OCI-LY7 (cell line): ENCODE measurements around the gene CAMKK1. TPM values are rescaled to one million over a fixed set of nuclear protein-coding genes. Genes with fewer than 3 reads are reported as not detected.

Experiments
- BruUV-seq: library from RNA; stranded (reverse); fragments of 400-500 nt; replicated peaks from 2 replicates; lab custom pipeline; 2021; lab: Mats Ljungman, UMichigan
- CTCF ChIA-PET: fragments of 300-600 bp; sonication (Branson Sonifier 250); formaldehyde crosslinking; loops from one replicate; lab custom pipeline; 2022; ENCODE audit warnings: antibody characterized with exemption; ENCODE audit not compliant: unreplicated experiment; lab: Charles Lee
- POLR2A ChIA-PET: fragments of 300-600 bp; sonication (Branson Sonifier 250); formaldehyde crosslinking; loops from one replicate; lab custom pipeline; 2022; ENCODE audit warnings: antibody characterized with exemption; lab: Charles Lee
- DNase-seq: peaks from one replicate; pipeline ENCODE4 v3.0.0-alpha.2; 2015; ENCODE audit warnings: low spot score
- H2AFZ ChIP-seq: fragments of 200-600 bp; sonication (generic), shearing (Covaris generic); 2 replicates; pipeline ENCODE4 v1.6.1; 2014; ENCODE audit warnings: mild to moderate bottlenecking, antibody characterized with exemption, low read length, moderate library complexity
- H3K27ac ChIP-seq: fragments of 200-600 bp; sonication (generic); 2 replicates; pipeline ENCODE4 v1.5.1; 2014; ENCODE audit warnings: mixed run types, low read depth, mild to moderate bottlenecking, moderate library complexity, low read length, inconsistent platforms; ENCODE audit not compliant: poor library complexity, severe bottlenecking
- H3K36me3 ChIP-seq: fragments of 200-600 bp; sonication (generic); 2 replicates; pipeline ENCODE4 v1.6.1; 2014; ENCODE audit warnings: mild to moderate bottlenecking, antibody characterized with exemption, low read length, moderate library complexity, mixed read lengths; ENCODE audit not compliant: insufficient read depth
- H3K4me1 ChIP-seq: fragments of 200-600 bp; sonication (generic); 2 replicates; pipeline ENCODE4 v1.5.1; 2014; ENCODE audit warnings: mild to moderate bottlenecking, low read length; ENCODE audit not compliant: insufficient read depth, poor library complexity, severe bottlenecking
- H3K4me2 ChIP-seq: fragments of 200-600 bp; sonication (generic); 2 replicates; pipeline ENCODE4 v1.6.1; 2014; ENCODE audit warnings: mild to moderate bottlenecking, low read length
- H3K4me3 ChIP-seq: fragments of 200-600 bp; sonication (generic); 2 replicates; pipeline ENCODE4 v1.5.1; 2014; ENCODE audit warnings: mild to moderate bottlenecking, low read depth, low read length; ENCODE audit not compliant: poor library complexity, severe bottlenecking
- H3K79me2 ChIP-seq: fragments of 200-600 bp; sonication (generic); 2 replicates; pipeline ENCODE4 v1.6.1; 2016; ENCODE audit warnings: low read depth, mild to moderate bottlenecking, low read length, moderate library complexity, mixed read lengths; ENCODE audit not compliant: insufficient read depth
- H3K9me2 ChIP-seq: fragments of 200-600 bp; sonication (generic); 2 replicates; pipeline ENCODE4 v1.6.1; 2016; ENCODE audit warnings: mild to moderate bottlenecking, low read length, mixed read lengths; ENCODE audit not compliant: insufficient read depth
- H3K9me3 ChIP-seq: fragments of 200-600 bp; sonication (generic); 2 replicates; pipeline ENCODE4 v1.6.1; 2014; ENCODE audit warnings: mild to moderate bottlenecking, mixed run types, low read length, mixed read lengths
- H4K20me1 ChIP-seq: fragments of 200-600 bp; sonication (generic); 2 replicates; pipeline ENCODE4 v1.6.1; 2014; ENCODE audit warnings: mild to moderate bottlenecking, antibody characterized with exemption, low read length, moderate library complexity, mixed read lengths; ENCODE audit not compliant: insufficient read depth
- CTCF ChIP-seq: fragments of 200-600 bp; sonication (generic); conservative IDR thresholded peaks from 2 replicates; pipeline ENCODE4 v1.5.1; 2014; ENCODE audit warnings: mild to moderate bottlenecking, antibody characterized with exemption, low read length, moderate library complexity, mixed read lengths
- EZH2phosphoT487 ChIP-seq: fragments of 200-600 bp; sonication (generic); IDR thresholded peaks from 2 replicates; pipeline ENCODE4 v1.6.1; 2018; ENCODE audit warnings: low read depth, borderline replicate concordance, mild to moderate bottlenecking, mixed run types, antibody characterized with exemption, low read length, moderate library complexity, mixed read lengths
- intact Hi-C: fragments of 100-400 bp; cut with micrococcal nuclease; formaldehyde crosslinking; loops from one replicate; pipeline ENCODE4 v1.10.0; 2022; ENCODE audit not compliant: unreplicated experiment
- total RNA-seq, 2 experiments: library from RNA; depleted of rRNA in 1 of 2; stranded (reverse); fragments of >200 nt in 1 of 2; shearing (Covaris generic) in 1 of 2; gene quantifications; 2 replicates each; pipeline ENCODE4 v1.2.3, GENCODE V29; 2014 to 2022

CAMKK1 gene
- total RNA-seq, 2 experiments from 2014 or later = 2.7 TPM

GRCh38 chr17:3867606-3868005, 25.2 kb downstream of the CAMKK1 start:
- BruUV-seq = no TSS peak
- TF ChIP-seq EZH2phosphoT487 (no peak), CTCF (no peak)
- DNase-seq = no peak
- Histone ChIP-seq H3K4me2 (no peak overlapping the region), H3K36me3 (no peaks in the 10 kb centered on the region), H3K27ac (no peak overlapping the region), H3K4me3 (no peak overlapping the region), H2AFZ (no peak overlapping the region), H4K20me1 (no peaks in the 10 kb centered on the region), H3K9me2 (no peaks in the 10 kb centered on the region), H3K9me3 (no peaks in the 10 kb centered on the region), H3K79me2 (no peaks in the 10 kb centered on the region), H3K4me1 (no peaks in the 10 kb centered on the region)
- ChIA-PET POLR2A (interaction anchor here (0.6 kb wide), 1 partner anchor 94 kb away, joined by 4 read pairs; no protein-coding TSS in a partner anchor), CTCF (no interaction called here)
- intact Hi-C loops = no loop called here

- Histone ChIP-seq H3K4me3 (no peak overlapping the region), H3K36me3 (no peaks in the 10 kb centered on the region), H3K4me1 (no peaks in the 10 kb centered on the region), H2AFZ (no peak overlapping the region), H3K9me2 (no peaks in the 10 kb centered on the region), H3K4me2 (no peak overlapping the region), H3K79me2 (no peaks in the 10 kb centered on the region), H3K27ac (no peak overlapping the region), H3K9me3 (no peaks in the 10 kb centered on the region), H4K20me1 (no peaks in the 10 kb centered on the region)
- BruUV-seq = no TSS peak
- POLR2A ChIA-PET = interaction anchor here (0.6 kb wide), 1 partner anchor 94 kb away, joined by 4 read pairs; no protein-coding TSS in a partner anchor
- DNase-seq = no peak
- CTCF ChIA-PET = no interaction called here
- no peak for TF ChIP-seq EZH2phosphoT487
- no peak for TF ChIP-seq CTCF
- intact Hi-C loops = no loop called here
Observed at GRCh38 chr17:3867106-3867505, 25.7 kb downstream of the CAMKK1 start.

DNA sequence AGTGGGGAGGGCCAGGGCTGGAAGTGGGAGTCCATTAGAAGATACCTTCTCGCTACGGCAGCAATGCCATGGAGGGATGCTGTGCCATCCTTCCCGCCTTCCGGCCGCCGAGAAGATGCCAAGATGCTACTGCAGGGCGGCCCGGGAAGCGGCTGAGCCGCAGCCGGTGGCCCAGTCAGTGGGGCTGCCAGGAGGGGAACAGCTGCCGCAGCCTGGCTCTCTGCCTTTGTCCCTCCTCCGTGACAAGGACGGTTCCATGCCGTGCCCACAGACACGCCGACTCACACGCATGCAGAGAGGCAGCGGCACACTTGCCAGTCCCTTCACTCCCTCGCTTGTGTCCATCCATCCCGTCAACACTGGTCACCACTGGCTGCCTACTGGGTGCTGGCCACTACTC, 26.6 kb downstream of the CAMKK1 start:
- Histone ChIP-seq H3K36me3 (no peaks in the 10 kb centered on the region), H3K4me2 (no peak overlapping the region), H2AFZ (no peak overlapping the region), H3K4me3 (no peak overlapping the region), H3K9me2 (no peaks in the 10 kb centered on the region), H3K4me1 (no peaks in the 10 kb centered on the region), H3K79me2 (no peaks in the 10 kb centered on the region), H3K9me3 (no peaks in the 10 kb centered on the region), H3K27ac (no peak overlapping the region), H4K20me1 (no peaks in the 10 kb centered on the region)
- no peak for TF ChIP-seq CTCF
- no peak for TF ChIP-seq EZH2phosphoT487
- DNase-seq = no peak
- ChIA-PET POLR2A (no interaction called here), CTCF (no interaction called here)
- no TSS peak for BruUV-seq
- intact Hi-C loops = no loop called here
